Panc1 (cell line): ENCODE results near the gene RPS6KB2. TPM values are rescaled to one million over a fixed set of nuclear protein-coding genes. Genes with fewer than 3 reads are reported as not detected.
A peak's percentile ranks its signal among the peaks of the same experiment; 100 is the strongest.

Experiments
- ATAC-seq: fragments of 200-7000 bp; cut with Tn5 transposase; 2 replicates; pipeline ENCODE4 v1.9.1; 2020; ENCODE audit warnings: mild to moderate bottlenecking, moderate library complexity
- BruUV-seq: library from RNA; stranded (reverse); fragments of 400-500 nt; replicated peaks from 2 replicates; lab custom pipeline; 2021; lab: Mats Ljungman, UMichigan
- CTCF ChIA-PET: fragments of 300-600 bp; sonication (Branson Sonifier 250); formaldehyde crosslinking; loops from one replicate; lab custom pipeline; 2022; ENCODE audit warnings: antibody characterized with exemption; lab: Charles Lee
- POLR2A ChIA-PET: fragments of 300-600 bp; sonication (Branson Sonifier 250); formaldehyde crosslinking; loops from one replicate; lab custom pipeline; 2022; ENCODE audit warnings: antibody characterized with exemption; lab: Charles Lee
- DNase-seq: peaks from one replicate; pipeline ENCODE4 v3.0.0-alpha.2; 2010; ENCODE audit warnings: low read depth, low spot score
- H3K27ac ChIP-seq: 2 replicates; pipeline ENCODE4 v1.5.1; 2011; ENCODE audit warnings: mild to moderate bottlenecking, low read length, inconsistent platforms
- H3K27me3 ChIP-seq: fragments of 200-500 bp; sonication (Bioruptor generic); 2 replicates; pipeline ENCODE4 v1.6.0; 2014; ENCODE audit warnings: low read length, inconsistent platforms; ENCODE audit not compliant: control insufficient read depth, insufficient read depth
- H3K36me3 ChIP-seq: fragments of 200-500 bp; sonication (Bioruptor generic); 2 replicates; pipeline ENCODE4 v1.5.1; 2014; ENCODE audit warnings: inconsistent platforms, mild to moderate bottlenecking, low read length, moderate library complexity; ENCODE audit not compliant: control insufficient read depth, insufficient read depth
- H3K4me1 ChIP-seq: 2 replicates; pipeline ENCODE4 v1.5.1; 2011; ENCODE audit warnings: inconsistent platforms, mild to moderate bottlenecking, low read length, moderate library complexity; ENCODE audit not compliant: control insufficient read depth, insufficient read depth
- H3K4me3 ChIP-seq, 2 experiments: 2 replicates each; pipeline ENCODE4 v1.5.1; 2011 to 2012; ENCODE audit warnings: low read depth in 2 of 2, low read length in 2 of 2, mild to moderate bottlenecking in 2 of 2, inconsistent platforms in 1 of 2, moderate library complexity in 1 of 2
- H3K9me3 ChIP-seq: fragments of 200-500 bp; sonication (Bioruptor generic); 2 replicates; pipeline ENCODE4 v1.5.1; 2014; ENCODE audit warnings: low read depth, mild to moderate bottlenecking, inconsistent platforms, low read length, moderate library complexity; ENCODE audit not compliant: control insufficient read depth, insufficient read depth
- CTCF ChIP-seq: fragments of 450-650 bp; IDR thresholded peaks from 2 replicates; pipeline ENCODE4 v1.5.1; 2017; ENCODE audit warnings: mild to moderate bottlenecking
- POLR2AphosphoS5 ChIP-seq: IDR thresholded peaks from 2 replicates; pipeline ENCODE4 v1.6.1; 2012; ENCODE audit warnings: mild to moderate bottlenecking, low read depth, low read length, moderate library complexity
- REST ChIP-seq, 2 experiments: IDR thresholded peaks; 2 replicates each; pipeline ENCODE4 v1.6.1; 2011 to 2012; ENCODE audit warnings: low read depth in 2 of 2, control low read depth in 1 of 2, low read length in 1 of 2, mild to moderate bottlenecking in 1 of 2, moderate library complexity in 1 of 2; ENCODE audit not compliant: insufficient read depth in 1 of 2
- SIN3A ChIP-seq: IDR thresholded peaks from 2 replicates; pipeline ENCODE4 v1.6.1; 2012; ENCODE audit warnings: low read depth, mild to moderate bottlenecking, low read length, moderate library complexity, borderline replicate concordance; ENCODE audit not compliant: insufficient read depth
- TCF7L2 ChIP-seq: IDR thresholded peaks from 2 replicates; pipeline ENCODE4 v1.6.1; 2011; ENCODE audit warnings: mild to moderate bottlenecking, low read depth, low read length, inconsistent platforms
- in situ Hi-C: cut with HindIII; loops from 2 replicates; pipeline ENCODE4 v1.10.0; 2016; ENCODE audit warnings: low sequenced_read_pairs, low pct_unique_long_range_greater_than_20kb
- intact Hi-C: fragments of 100-400 bp; cut with micrococcal nuclease; formaldehyde crosslinking; loops from one replicate; pipeline ENCODE4 v1.10.0; 2022; ENCODE audit not compliant: unreplicated experiment
- total RNA-seq: library from RNA; stranded (reverse); gene quantifications from one replicate; pipeline ENCODE4 v1.2.1, GENCODE V29; 2021; ENCODE audit not compliant: unreplicated experiment

The RPS6KB2 gene
- total RNA-seq, 1 experiment from 2014 or later, result 68.5 TPM

- no peak overlapping the region for H3K4me3 ChIP-seq
- ChIA-PET CTCF (interaction anchor here (0.6 to 0.9 kb wide), 3 partner anchors 12 to 26 kb away, joined by 3 read pairs; no protein-coding TSS in a partner anchor), POLR2A (interaction anchor here (0.6 kb wide), 1 partner anchor 64 kb away, joined by 3 read pairs; no protein-coding TSS in a partner anchor)
- intact Hi-C loops (no loop called here), in situ Hi-C loops (no loop called here)
- no peaks in the 10 kb centered on the region for H3K9me3 ChIP-seq
- DNase-seq (no peak), ATAC-seq (peak; percentile 43)
- BruUV-seq, result no TSS peak
- H3K27me3 ChIP-seq, result no peaks in the 10 kb centered on the region
- H3K27ac ChIP-seq, result peak overlapping the region; percentile 79; the same call in 1 of the 2 replicates
- H3K4me1 ChIP-seq, result peaks cover 70% of the 10 kb centered on the region
- TF ChIP-seq POLR2AphosphoS5 (no peak; the same call in 1 of the 2 replicates), REST (IDR thresholded peaks at IDR 0.05; ENCODE audit: insufficient read depth in 1 of 2, low read depth in 2 of 2, low read length in 1 of 2) (peak in 1 of 2 experiments; percentile 34; a peak in 1 of 4 replicates)
- H3K36me3 ChIP-seq, result peaks cover 2% of the 10 kb centered on the region; the same call in 1 of the 2 replicates
Observed at GRCh38 chr11:67439321-67440228, 11.3 kb downstream of the RPS6KB2 start.

GRCh38 chr11:67440229-67441097, 12.2 kb downstream of the RPS6KB2 start:
- Histone ChIP-seq H3K4me3 (no peak overlapping the region), H3K27ac (peak overlapping the region; percentile 45; the same call in 1 of the 2 replicates), H3K4me1 (peaks cover 64% of the 10 kb centered on the region), H3K9me3 (no peaks in the 10 kb centered on the region), H3K36me3 (peaks cover 2% of the 10 kb centered on the region; the same call in 1 of the 2 replicates), H3K27me3 (no peaks in the 10 kb centered on the region)
- in situ Hi-C loops (no loop called here), intact Hi-C loops (no loop called here)
- POLR2A ChIA-PET, result no interaction called here
- DNase-seq (no peak), ATAC-seq (no peak)
- TF ChIP-seq CTCF, result no peak
- no peak for TF ChIP-seq REST (IDR thresholded peaks at IDR 0.05; ENCODE audit: insufficient read depth in 1 of 2, low read depth in 2 of 2, low read length in 1 of 2)
- no peak for TF ChIP-seq POLR2AphosphoS5
- no peak for TF ChIP-seq TCF7L2
- no peak for TF ChIP-seq SIN3A
- TSS peak; percentile 65 for BruUV-seq
- CTCF ChIA-PET, result no interaction called here
